ENCODE measurements around the gene GADD45A.

DNA sequence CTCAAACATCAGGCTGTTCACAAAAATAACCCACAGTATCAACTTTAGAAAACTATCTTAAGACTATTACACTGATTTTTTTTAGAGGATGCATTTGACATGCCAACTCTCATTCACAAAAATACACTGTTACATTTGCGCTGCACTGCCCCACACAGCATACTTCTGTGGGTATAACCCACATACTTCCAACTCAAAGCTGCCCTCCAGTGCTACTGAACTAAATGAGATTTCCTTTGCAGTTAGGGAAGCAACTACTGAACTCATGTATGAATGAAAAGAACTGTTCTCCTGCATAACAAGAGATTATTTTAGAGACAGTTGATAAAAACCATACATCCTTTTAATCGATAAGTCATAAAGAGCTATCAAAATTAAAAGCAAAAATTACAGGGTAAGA is 25.8 kb upstream of the GADD45A start:
- TF ChIP-seq, protein P1, sequence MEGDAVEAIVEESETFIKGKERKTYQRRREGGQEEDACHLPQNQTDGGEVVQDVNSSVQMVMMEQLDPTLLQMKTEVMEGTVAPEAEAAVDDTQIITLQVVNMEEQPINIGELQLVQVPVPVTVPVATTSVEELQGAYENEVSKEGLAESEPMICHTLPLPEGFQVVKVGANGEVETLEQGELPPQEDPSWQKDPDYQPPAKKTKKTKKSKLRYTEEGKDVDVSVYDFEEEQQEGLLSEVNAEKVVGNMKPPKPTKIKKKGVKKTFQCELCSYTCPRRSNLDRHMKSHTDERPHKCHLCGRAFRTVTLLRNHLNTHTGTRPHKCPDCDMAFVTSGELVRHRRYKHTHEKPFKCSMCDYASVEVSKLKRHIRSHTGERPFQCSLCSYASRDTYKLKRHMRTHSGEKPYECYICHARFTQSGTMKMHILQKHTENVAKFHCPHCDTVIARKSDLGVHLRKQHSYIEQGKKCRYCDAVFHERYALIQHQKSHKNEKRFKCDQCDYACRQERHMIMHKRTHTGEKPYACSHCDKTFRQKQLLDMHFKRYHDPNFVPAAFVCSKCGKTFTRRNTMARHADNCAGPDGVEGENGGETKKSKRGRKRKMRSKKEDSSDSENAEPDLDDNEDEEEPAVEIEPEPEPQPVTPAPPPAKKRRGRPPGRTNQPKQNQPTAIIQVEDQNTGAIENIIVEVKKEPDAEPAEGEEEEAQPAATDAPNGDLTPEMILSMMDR (IDR thresholded peaks at IDR 0.05 in 4 of 5, conservative IDR thresholded peaks at IDR 0.05 in 1 of 5), result no peak
- TF ChIP-seq POLR2A (IDR thresholded peaks at IDR 0.05), result no peak
